Endometrial microvascular endothelial cells (primary cell): ENCODE results near the gene PVR. TPM values are rescaled to one million over a fixed set of nuclear protein-coding genes. Genes with fewer than 3 reads are reported as not detected.

Experiments used
- in situ Hi-C: cut with HindIII; loops from 2 replicates; pipeline ENCODE4 v1.10.0; 2017; ENCODE audit warnings: low sequenced_read_pairs, low pct_unique_long_range_greater_than_20kb; ENCODE audit errors: inconsistent ontology term
- total RNA-seq: library from RNA; depleted of rRNA; stranded (reverse); fragments of >200 nt; gene quantifications from one replicate; pipeline ENCODE4 v1.2.3, GENCODE V29; 2015; ENCODE audit errors: inconsistent ontology term

PVR gene
- total RNA-seq, 1 donor from 2014 or later, result 342 TPM

DNA sequence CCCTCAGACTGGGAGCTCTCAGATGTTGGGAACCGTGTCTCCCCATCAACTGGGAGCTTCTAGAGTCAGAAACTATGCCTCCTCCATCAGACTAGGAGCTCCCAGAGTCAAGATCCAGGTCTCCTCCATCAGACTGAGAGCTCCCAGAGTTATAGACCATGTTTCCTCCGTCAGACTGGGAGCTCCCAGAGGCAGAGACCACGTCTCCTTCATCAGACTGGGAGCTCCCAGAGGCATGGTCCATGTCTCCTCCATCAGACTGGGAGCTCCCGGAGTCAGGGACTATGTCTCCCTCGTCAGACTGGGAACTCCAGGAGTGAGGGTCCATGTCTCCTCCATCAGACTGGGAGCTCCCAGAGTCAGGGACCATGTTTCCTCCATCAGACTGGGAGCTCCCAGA lies 65.2 kb downstream of the PVR start:
- in situ Hi-C loops, result loop anchor here (25.0 kb wide), 1 partner anchor 128 kb away; the partner anchor contains the start of gene NECTIN2

GRCh38 chr19:44709434-44710266 lies 65.9 kb downstream of the PVR start:
- in situ Hi-C loops, result loop anchor here (25.0 kb wide), 1 partner anchor 128 kb away; the partner anchor contains the start of gene NECTIN2

DNA sequence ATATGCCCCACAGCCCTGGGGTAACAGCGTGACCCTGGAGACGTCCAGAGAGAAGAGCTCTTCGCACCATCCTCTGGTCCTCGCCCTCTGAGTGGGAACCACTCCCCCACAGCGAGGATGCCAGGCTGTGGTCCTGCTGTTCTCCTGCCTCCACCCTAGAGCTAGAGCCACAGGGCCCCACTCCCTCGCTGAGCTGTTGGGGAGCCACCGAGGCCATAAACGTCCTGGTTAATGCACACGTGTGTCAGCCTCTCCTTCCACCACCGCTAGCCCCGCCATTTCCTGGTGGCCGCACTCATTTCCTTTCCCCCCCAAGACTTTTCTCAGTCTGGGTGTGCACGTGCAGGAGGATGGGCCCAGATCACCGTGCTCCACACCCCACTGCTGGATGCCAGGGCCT lies 66.8 kb downstream of the PVR start:
- in situ Hi-C loops, result loop anchor here (25.0 kb wide), 1 partner anchor 127 kb away; the partner anchor contains the start of gene NECTIN2

DNA sequence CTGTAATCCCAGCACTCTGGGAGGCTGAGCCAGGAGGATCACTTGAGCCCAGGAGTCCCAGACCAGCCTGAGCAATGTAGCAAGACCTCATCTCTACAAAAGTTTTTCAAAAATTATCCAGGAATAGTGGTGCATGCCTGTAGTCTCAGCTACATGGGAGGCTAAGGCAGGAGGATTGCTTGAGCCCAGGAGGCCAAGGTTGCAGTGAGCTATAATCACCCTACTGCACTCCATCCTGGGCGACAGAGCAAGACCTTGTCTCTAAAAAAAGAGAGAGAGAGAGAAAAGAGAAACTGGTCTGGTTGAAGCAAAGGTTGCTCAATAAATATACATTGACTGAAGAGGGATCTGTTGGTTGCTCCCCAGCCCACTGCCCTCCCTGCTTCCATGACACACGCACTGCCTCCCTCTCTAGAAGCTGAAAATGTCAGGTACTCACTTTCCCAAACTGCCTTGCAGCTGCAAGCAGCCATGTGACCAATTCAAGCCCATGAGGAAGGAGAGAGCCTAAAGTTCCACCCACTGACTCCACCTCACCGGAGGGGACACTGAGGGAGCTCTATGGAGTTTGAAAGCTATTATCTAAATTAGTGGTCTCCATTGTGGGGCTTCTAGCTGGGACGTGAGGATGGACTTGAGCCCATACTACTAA lies 69.3 kb downstream of the PVR start:
- in situ Hi-C loops, result loop anchor here (25.0 kb wide), 1 partner anchor 124 kb away; the partner anchor contains the start of gene NECTIN2

Other genes starting within 250 kb of the PVR start
- 2.1 TPM for gene ZNF285, start 242.3 kb upstream of the PVR start, total RNA-seq
- 3.9 TPM for gene ZNF229, start 195.4 kb upstream of the PVR start, total RNA-seq
- 5.8 TPM for gene ZNF180, start 143.4 kb upstream of the PVR start, total RNA-seq
- gene CEACAM20, start 114.2 kb upstream of the PVR start, total RNA-seq, result not detected
- not detected for gene IGSF23, start 30.3 kb upstream of the PVR start, total RNA-seq
- 2.9 TPM for gene CEACAM19, start 27.6 kb downstream of the PVR start, total RNA-seq
- gene CEACAM16, start 55.2 kb downstream of the PVR start, total RNA-seq, result not detected
- 18.2 TPM for gene BCL3, start 104.8 kb downstream of the PVR start, total RNA-seq
- 0.28 TPM for gene CBLC, start 134.0 kb downstream of the PVR start, total RNA-seq
- 35.5 TPM for gene BCAM, start 165.2 kb downstream of the PVR start, total RNA-seq
- gene NECTIN2, start 202.4 kb downstream of the PVR start, total RNA-seq, result 307 TPM
- gene TOMM40, start 247.3 kb downstream of the PVR start, total RNA-seq, result 142 TPM